WTC11 (cell line): ENCODE results near the gene SNAP29.

Experiments
- ATF3 ChIP-seq: sonication (generic); formaldehyde crosslinking; conservative IDR thresholded peaks from 2 replicates; pipeline ENCODE4 v1.8.1; 2022; ENCODE audit warnings: mild to moderate bottlenecking, missing genetic modification reagents
- CTCF ChIP-seq: fragments of 200-600 bp; IDR thresholded peaks from 2 replicates; pipeline ENCODE4 v1.8.0; 2022; ENCODE audit warnings: antibody characterized with exemption
- FOXK1 ChIP-seq: sonication (generic); formaldehyde crosslinking; IDR thresholded peaks from 2 replicates; pipeline ENCODE4 v1.8.0; 2022; ENCODE audit warnings: mild to moderate bottlenecking, moderate library complexity, missing genetic modification reagents
- USF2 ChIP-seq: sonication (generic); formaldehyde crosslinking; IDR thresholded peaks from 2 replicates; pipeline ENCODE4 v1.8.1; 2023; ENCODE audit warnings: mild to moderate bottlenecking, missing genetic modification reagents, moderate library complexity
- ZNF138 ChIP-seq: sonication (generic); formaldehyde crosslinking; conservative IDR thresholded peaks from 2 replicates; pipeline ENCODE4 v1.8.1; 2022; ENCODE audit warnings: mild to moderate bottlenecking, moderate library complexity, missing genetic modification reagents

GRCh38 chr22:20928573-20928967 is 69.8 kb downstream of the SNAP29 start:
- no peak for TF ChIP-seq USF2 (CRISPR knock-in tag)
- TF ChIP-seq CTCF = no peak
- no peak for TF ChIP-seq ZNF138 (CRISPR knock-in tag)
- TF ChIP-seq FOXK1 (CRISPR knock-in tag) = no peak
- no peak for TF ChIP-seq ATF3 (CRISPR knock-in tag)
